Measurements from ENCODE around the gene PLXNA1. TPM values are rescaled to one million over a fixed set of nuclear protein-coding genes. Genes with fewer than 3 reads are reported as not detected.

The PLXNA1 gene
- total RNA-seq, 1 donor from 2014 or later: 26.3 TPM

- no peak for DNase-seq (ENCODE audit: low spot score)
Observed at GRCh38 chr3:127015282-127016042, 32.5 kb downstream of the PLXNA1 start.

- no peak for DNase-seq (ENCODE audit: low spot score)
Observed at GRCh38 chr3:127016043-127016343, 33.1 kb downstream of the PLXNA1 start.

- no peak for DNase-seq (ENCODE audit: low spot score)
Observed at GRCh38 chr3:127016461-127016860, 33.5 kb downstream of the PLXNA1 start.

- no peak for DNase-seq (ENCODE audit: low spot score)
Observed at GRCh38 chr3:127017229-127017628, 34.3 kb downstream of the PLXNA1 start.

- DNase-seq (ENCODE audit: low spot score): no peak
Observed at GRCh38 chr3:127017781-127018180, 34.9 kb downstream of the PLXNA1 start.

- DNase-seq (ENCODE audit: low spot score): no peak
Observed at GRCh38 chr3:127018306-127018828, 35.5 kb downstream of the PLXNA1 start.

- DNase-seq (ENCODE audit: low spot score): no peak
Observed at GRCh38 chr3:127019449-127019848, 36.5 kb downstream of the PLXNA1 start.

GRCh38 chr3:127020543-127020942 lies 37.6 kb downstream of the PLXNA1 start:
- no peak for DNase-seq (ENCODE audit: low spot score)

- no peak for DNase-seq (ENCODE audit: low spot score)
Observed at GRCh38 chr3:127022849-127023248, 39.9 kb downstream of the PLXNA1 start.

- no peak for DNase-seq (ENCODE audit: low spot score)
Observed at GRCh38 chr3:127025456-127025855, 42.5 kb downstream of the PLXNA1 start.

GRCh38 chr3:127026036-127026435 lies 43.1 kb downstream of the PLXNA1 start:
- DNase-seq (ENCODE audit: low spot score): no peak

GRCh38 chr3:127026661-127027060 lies 43.7 kb downstream of the PLXNA1 start:
- no peak for DNase-seq (ENCODE audit: low spot score)

GRCh38 chr3:127027061-127027735 lies 44.3 kb downstream of the PLXNA1 start:
- DNase-seq (ENCODE audit: low spot score): no peak

- DNase-seq (ENCODE audit: low spot score): no peak
Observed at GRCh38 chr3:127027811-127028548, 45.1 kb downstream of the PLXNA1 start.

GRCh38 chr3:127028781-127029657 lies 46.1 kb downstream of the PLXNA1 start:
- DNase-seq (ENCODE audit: low spot score): no peak

- DNase-seq (ENCODE audit: low spot score): no peak
Observed at GRCh38 chr3:127029658-127030507, 47.0 kb downstream of the PLXNA1 start.

GRCh38 chr3:127030508-127031412 lies 47.8 kb downstream of the PLXNA1 start:
- DNase-seq (ENCODE audit: low spot score): no peak

- DNase-seq (ENCODE audit: low spot score): no peak
Observed at GRCh38 chr3:127031413-127031810, 48.5 kb downstream of the PLXNA1 start.

- no peak for DNase-seq (ENCODE audit: low spot score)
Observed at GRCh38 chr3:127031845-127032244, 48.9 kb downstream of the PLXNA1 start.

Data from mesenteric fat pad (tissue), 1 donor.